A673 (cell line): Measurements from ENCODE around the gene SAAL1.

ENCODE experiments used
- EZH2 ChIP-seq: fragments of 200-600 bp; sonication (generic); IDR thresholded peaks from 2 replicates; pipeline ENCODE4 v1.6.1; 2017; ENCODE audit warnings: borderline replicate concordance, low read depth, mild to moderate bottlenecking, mixed read lengths, antibody characterized with exemption, low read length; ENCODE audit not compliant: poor library complexity, severe bottlenecking
- TF ChIP-seq, protein P1 (sequence below): fragments of 300-800, 200-600 bp; sonication (generic); conservative IDR thresholded peaks from 2 replicates; pipeline ENCODE4 v1.5.1; 2017; ENCODE audit warnings: low read depth, mild to moderate bottlenecking, antibody characterized with exemption, low read length, moderate library complexity, mixed read lengths

GRCh38 chr11:18151581-18151980, 45.7 kb upstream of the SAAL1 start:
- TF ChIP-seq, protein P1, sequence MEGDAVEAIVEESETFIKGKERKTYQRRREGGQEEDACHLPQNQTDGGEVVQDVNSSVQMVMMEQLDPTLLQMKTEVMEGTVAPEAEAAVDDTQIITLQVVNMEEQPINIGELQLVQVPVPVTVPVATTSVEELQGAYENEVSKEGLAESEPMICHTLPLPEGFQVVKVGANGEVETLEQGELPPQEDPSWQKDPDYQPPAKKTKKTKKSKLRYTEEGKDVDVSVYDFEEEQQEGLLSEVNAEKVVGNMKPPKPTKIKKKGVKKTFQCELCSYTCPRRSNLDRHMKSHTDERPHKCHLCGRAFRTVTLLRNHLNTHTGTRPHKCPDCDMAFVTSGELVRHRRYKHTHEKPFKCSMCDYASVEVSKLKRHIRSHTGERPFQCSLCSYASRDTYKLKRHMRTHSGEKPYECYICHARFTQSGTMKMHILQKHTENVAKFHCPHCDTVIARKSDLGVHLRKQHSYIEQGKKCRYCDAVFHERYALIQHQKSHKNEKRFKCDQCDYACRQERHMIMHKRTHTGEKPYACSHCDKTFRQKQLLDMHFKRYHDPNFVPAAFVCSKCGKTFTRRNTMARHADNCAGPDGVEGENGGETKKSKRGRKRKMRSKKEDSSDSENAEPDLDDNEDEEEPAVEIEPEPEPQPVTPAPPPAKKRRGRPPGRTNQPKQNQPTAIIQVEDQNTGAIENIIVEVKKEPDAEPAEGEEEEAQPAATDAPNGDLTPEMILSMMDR: no peak
- TF ChIP-seq EZH2: no peak
